WTC11 (cell line): ENCODE results near the gene DYRK1A. TPM values are rescaled to one million over a fixed set of nuclear protein-coding genes. Genes with fewer than 3 reads are reported as not detected.

ENCODE experiments used
- ATAC-seq: fragments of 200-7000 bp; cut with Tn5 transposase; 2 replicates; pipeline ENCODE4 v1.10.0; 2021; ENCODE audit warnings: mild to moderate bottlenecking, moderate library complexity
- CTCF ChIA-PET: fragments of 300-600 bp; sonication (Branson Sonifier 250); formaldehyde crosslinking; loops from one replicate; lab custom pipeline; 2021; ENCODE audit warnings: antibody characterized with exemption; lab: Charles Lee
- POLR2A ChIA-PET: fragments of 350-600 bp; sonication (Branson Sonifier 250); formaldehyde crosslinking; loops from one replicate; lab custom pipeline; 2021; ENCODE audit warnings: antibody characterized with exemption; lab: Charles Lee
- DNase-seq: peaks from one replicate; pipeline ENCODE4 v3.0.0; 2021; ENCODE audit warnings: low spot score
- H3K27ac Mint-ChIP-seq: 2 replicates; pipeline ENCODE4 v1.8.0; 2021; ENCODE audit warnings: mixed read lengths
- H3K27me3 Mint-ChIP-seq: 2 replicates; pipeline ENCODE4 v1.8.0; 2021; ENCODE audit warnings: low read depth, mild to moderate bottlenecking, moderate library complexity, mixed read lengths
- H3K36me3 Mint-ChIP-seq: 2 replicates; pipeline ENCODE4 v1.8.0; 2021; ENCODE audit warnings: mixed read lengths
- H3K4me1 Mint-ChIP-seq: 2 replicates; pipeline ENCODE4 v1.8.0; 2022; ENCODE audit warnings: mixed read lengths
- H3K4me3 Mint-ChIP-seq: 2 replicates; pipeline ENCODE4 v1.8.0; 2021; ENCODE audit warnings: mild to moderate bottlenecking, moderate library complexity, mixed read lengths
- H3K9me3 Mint-ChIP-seq: 2 replicates; pipeline ENCODE4 v1.8.0; 2021; ENCODE audit warnings: mixed read lengths
- KAT7 ChIP-seq: sonication (generic); formaldehyde crosslinking; IDR thresholded peaks from 2 replicates; pipeline ENCODE4 v1.8.1; 2023; ENCODE audit warnings: missing genetic modification reagents, mild to moderate bottlenecking, borderline replicate concordance
- NFE2L1 ChIP-seq: sonication (generic); formaldehyde crosslinking; IDR thresholded peaks from 2 replicates; pipeline ENCODE4 v1.8.1; 2023; ENCODE audit warnings: missing genetic modification reagents
- NR1H2 ChIP-seq: sonication (generic); formaldehyde crosslinking; IDR thresholded peaks from 2 replicates; pipeline ENCODE4 v1.9.0; 2021; ENCODE audit warnings: mild to moderate bottlenecking, moderate library complexity, missing genetic modification reagents
- NR2C2 ChIP-seq: sonication (generic); formaldehyde crosslinking; IDR thresholded peaks from 2 replicates; pipeline ENCODE4 v1.8.0; 2022; ENCODE audit warnings: mild to moderate bottlenecking, missing genetic modification reagents
- NR3C1 ChIP-seq: sonication (generic); formaldehyde crosslinking; conservative IDR thresholded peaks from 2 replicates; pipeline ENCODE4 v1.8.1; 2023; ENCODE audit warnings: low read depth, mild to moderate bottlenecking, missing genetic modification reagents
- RELA ChIP-seq: sonication (generic); formaldehyde crosslinking; IDR thresholded peaks from 2 replicates; pipeline ENCODE4 v1.8.1; 2022; ENCODE audit warnings: missing genetic modification reagents, mild to moderate bottlenecking, borderline replicate concordance
- SMAD3 ChIP-seq: sonication (generic); formaldehyde crosslinking; IDR thresholded peaks from 2 replicates; pipeline ENCODE4 v1.8.0; 2022; ENCODE audit warnings: missing genetic modification reagents, mild to moderate bottlenecking, borderline replicate concordance
- TP53 ChIP-seq: sonication (generic); formaldehyde crosslinking; IDR thresholded peaks from 2 replicates; pipeline ENCODE4 v1.8.1; 2023; ENCODE audit warnings: mild to moderate bottlenecking, missing genetic modification reagents
- ZNF263 ChIP-seq: sonication (generic); formaldehyde crosslinking; IDR thresholded peaks from 2 replicates; pipeline ENCODE4 v1.8.1; 2022; ENCODE audit warnings: low read depth, mild to moderate bottlenecking, moderate library complexity, missing genetic modification reagents
- ZNF396 ChIP-seq: fragments of 250-450 bp; sonication (Bioruptor Pico); IDR thresholded peaks from 2 replicates; pipeline ENCODE4 v1.8.0; 2021; ENCODE audit warnings: mild to moderate bottlenecking, moderate library complexity, borderline replicate concordance
- ZNF416 ChIP-seq: fragments of 250-450 bp; sonication (Bioruptor Pico); IDR thresholded peaks from 2 replicates; pipeline ENCODE4 v1.9.0; 2021; ENCODE audit warnings: mild to moderate bottlenecking, inconsistent platforms
- total RNA-seq: library from RNA; stranded (reverse); gene quantifications from 3 replicates; pipeline ENCODE4 v1.2.3, GENCODE V29; 2021
- TF ChIP-seq, protein P1 (sequence below): fragments of 250-450 bp; sonication (Bioruptor Pico); IDR thresholded peaks from 2 replicates; pipeline ENCODE4 v1.9.0; 2021; ENCODE audit warnings: mild to moderate bottlenecking
- TF ChIP-seq, protein P2 (sequence below): sonication (generic); formaldehyde crosslinking; IDR thresholded peaks from 2 replicates; pipeline ENCODE4 v1.8.0; 2023; ENCODE audit warnings: mild to moderate bottlenecking, missing genetic modification reagents
- TF ChIP-seq, protein P3 (sequence below): sonication (generic); formaldehyde crosslinking; IDR thresholded peaks from 2 replicates; pipeline ENCODE4 v1.8.0; 2022; ENCODE audit warnings: mild to moderate bottlenecking, missing genetic modification reagents
- TF ChIP-seq, protein P4 (sequence below): sonication (generic); formaldehyde crosslinking; IDR thresholded peaks from 2 replicates; pipeline ENCODE4 v1.8.0; 2022; ENCODE audit warnings: mild to moderate bottlenecking, missing genetic modification reagents
- TF ChIP-seq, protein P5 (sequence below): sonication (generic); formaldehyde crosslinking; IDR thresholded peaks from 2 replicates; pipeline ENCODE4 v1.8.1; 2022; ENCODE audit warnings: mild to moderate bottlenecking, moderate library complexity, missing genetic modification reagents
- TF ChIP-seq, protein P6 (sequence below): sonication (generic); formaldehyde crosslinking; IDR thresholded peaks from 2 replicates; pipeline ENCODE4 v1.8.0; 2023; ENCODE audit warnings: missing genetic modification reagents, mild to moderate bottlenecking, borderline replicate concordance
- TF ChIP-seq, protein P7 (sequence below): sonication (generic); formaldehyde crosslinking; IDR thresholded peaks from 2 replicates; pipeline ENCODE4 v1.8.1; 2023; ENCODE audit warnings: mild to moderate bottlenecking, missing genetic modification reagents, moderate library complexity

DYRK1A gene
- total RNA-seq, 1 experiment from 2014 or later = 56.5 TPM

DNA sequence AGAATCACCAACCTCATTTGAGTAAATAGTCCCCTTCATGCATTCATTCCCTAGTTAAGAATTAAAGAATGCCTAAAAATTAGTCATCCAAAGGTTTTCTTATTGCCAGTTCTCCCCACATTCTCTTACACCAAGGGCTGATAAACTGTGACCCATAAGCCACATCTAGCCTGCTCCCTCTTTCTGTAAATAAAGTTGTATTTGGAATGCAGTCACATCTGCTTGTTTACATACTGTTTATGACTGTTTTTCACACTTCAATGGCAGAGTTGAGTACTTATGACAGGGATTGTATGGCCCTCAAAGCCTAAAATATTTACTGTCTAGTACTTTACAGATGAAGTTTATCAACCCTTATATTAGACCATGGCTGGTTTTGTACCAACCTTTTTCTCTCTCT, 16.1 kb upstream of the DYRK1A start:
- POLR2A ChIA-PET = no interaction called here
- no peak for DNase-seq

DNA sequence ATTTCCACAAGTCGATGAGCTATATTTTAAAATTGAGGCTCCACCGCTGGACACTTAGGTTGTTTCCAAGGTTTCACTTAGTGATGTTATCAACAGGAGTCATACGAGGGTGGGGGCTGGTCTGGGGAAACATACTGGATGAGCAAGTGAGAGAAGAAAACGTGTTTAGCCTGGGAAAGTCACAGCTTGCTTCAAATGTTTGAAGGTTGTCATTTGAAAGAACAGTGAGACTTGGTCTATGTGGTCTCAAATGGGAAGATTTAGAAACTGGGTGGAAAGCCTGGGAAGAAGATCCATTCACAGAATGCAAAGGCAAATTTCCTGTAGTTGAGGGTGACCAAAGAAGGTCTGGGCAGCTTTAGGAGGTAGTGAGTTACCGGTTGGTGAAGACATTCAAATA, 9.9 kb upstream of the DYRK1A start:
- Mint-ChIP-seq H3K27ac (no peak overlapping the region), H3K36me3 (peaks cover 1% of the 10 kb centered on the region; the same call in 1 of the 2 replicates), H3K9me3 (peaks cover 2% of the 10 kb centered on the region), H3K4me1 (peaks cover 24% of the 10 kb centered on the region), H3K4me3 (no peak overlapping the region), H3K27me3 (no peaks in the 10 kb centered on the region)
- no peak for DNase-seq
- CTCF ChIA-PET = no interaction called here
- ATAC-seq = no peak
- POLR2A ChIA-PET = no interaction called here
- TF ChIP-seq, protein P1, sequence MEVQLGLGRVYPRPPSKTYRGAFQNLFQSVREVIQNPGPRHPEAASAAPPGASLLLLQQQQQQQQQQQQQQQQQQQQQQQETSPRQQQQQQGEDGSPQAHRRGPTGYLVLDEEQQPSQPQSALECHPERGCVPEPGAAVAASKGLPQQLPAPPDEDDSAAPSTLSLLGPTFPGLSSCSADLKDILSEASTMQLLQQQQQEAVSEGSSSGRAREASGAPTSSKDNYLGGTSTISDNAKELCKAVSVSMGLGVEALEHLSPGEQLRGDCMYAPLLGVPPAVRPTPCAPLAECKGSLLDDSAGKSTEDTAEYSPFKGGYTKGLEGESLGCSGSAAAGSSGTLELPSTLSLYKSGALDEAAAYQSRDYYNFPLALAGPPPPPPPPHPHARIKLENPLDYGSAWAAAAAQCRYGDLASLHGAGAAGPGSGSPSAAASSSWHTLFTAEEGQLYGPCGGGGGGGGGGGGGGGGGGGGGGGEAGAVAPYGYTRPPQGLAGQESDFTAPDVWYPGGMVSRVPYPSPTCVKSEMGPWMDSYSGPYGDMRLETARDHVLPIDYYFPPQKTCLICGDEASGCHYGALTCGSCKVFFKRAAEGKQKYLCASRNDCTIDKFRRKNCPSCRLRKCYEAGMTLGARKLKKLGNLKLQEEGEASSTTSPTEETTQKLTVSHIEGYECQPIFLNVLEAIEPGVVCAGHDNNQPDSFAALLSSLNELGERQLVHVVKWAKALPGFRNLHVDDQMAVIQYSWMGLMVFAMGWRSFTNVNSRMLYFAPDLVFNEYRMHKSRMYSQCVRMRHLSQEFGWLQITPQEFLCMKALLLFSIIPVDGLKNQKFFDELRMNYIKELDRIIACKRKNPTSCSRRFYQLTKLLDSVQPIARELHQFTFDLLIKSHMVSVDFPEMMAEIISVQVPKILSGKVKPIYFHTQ (CRISPR knock-in tag) = no peak
- TF ChIP-seq NR3C1 (CRISPR knock-in tag) (no peak), ZNF416 (CRISPR knock-in tag) (no peak), NR2C2 (CRISPR knock-in tag) (no peak), NR1H2 (no peak)
- TF ChIP-seq, protein P2, sequence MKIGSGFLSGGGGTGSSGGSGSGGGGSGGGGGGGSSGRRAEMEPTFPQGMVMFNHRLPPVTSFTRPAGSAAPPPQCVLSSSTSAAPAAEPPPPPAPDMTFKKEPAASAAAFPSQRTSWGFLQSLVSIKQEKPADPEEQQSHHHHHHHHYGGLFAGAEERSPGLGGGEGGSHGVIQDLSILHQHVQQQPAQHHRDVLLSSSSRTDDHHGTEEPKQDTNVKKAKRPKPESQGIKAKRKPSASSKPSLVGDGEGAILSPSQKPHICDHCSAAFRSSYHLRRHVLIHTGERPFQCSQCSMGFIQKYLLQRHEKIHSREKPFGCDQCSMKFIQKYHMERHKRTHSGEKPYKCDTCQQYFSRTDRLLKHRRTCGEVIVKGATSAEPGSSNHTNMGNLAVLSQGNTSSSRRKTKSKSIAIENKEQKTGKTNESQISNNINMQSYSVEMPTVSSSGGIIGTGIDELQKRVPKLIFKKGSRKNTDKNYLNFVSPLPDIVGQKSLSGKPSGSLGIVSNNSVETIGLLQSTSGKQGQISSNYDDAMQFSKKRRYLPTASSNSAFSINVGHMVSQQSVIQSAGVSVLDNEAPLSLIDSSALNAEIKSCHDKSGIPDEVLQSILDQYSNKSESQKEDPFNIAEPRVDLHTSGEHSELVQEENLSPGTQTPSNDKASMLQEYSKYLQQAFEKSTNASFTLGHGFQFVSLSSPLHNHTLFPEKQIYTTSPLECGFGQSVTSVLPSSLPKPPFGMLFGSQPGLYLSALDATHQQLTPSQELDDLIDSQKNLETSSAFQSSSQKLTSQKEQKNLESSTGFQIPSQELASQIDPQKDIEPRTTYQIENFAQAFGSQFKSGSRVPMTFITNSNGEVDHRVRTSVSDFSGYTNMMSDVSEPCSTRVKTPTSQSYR (CRISPR knock-in tag) = no peak
- TF ChIP-seq, protein P3, sequence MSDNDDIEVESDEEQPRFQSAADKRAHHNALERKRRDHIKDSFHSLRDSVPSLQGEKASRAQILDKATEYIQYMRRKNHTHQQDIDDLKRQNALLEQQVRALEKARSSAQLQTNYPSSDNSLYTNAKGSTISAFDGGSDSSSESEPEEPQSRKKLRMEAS (CRISPR knock-in tag) = no peak
- TF ChIP-seq, protein P4, sequence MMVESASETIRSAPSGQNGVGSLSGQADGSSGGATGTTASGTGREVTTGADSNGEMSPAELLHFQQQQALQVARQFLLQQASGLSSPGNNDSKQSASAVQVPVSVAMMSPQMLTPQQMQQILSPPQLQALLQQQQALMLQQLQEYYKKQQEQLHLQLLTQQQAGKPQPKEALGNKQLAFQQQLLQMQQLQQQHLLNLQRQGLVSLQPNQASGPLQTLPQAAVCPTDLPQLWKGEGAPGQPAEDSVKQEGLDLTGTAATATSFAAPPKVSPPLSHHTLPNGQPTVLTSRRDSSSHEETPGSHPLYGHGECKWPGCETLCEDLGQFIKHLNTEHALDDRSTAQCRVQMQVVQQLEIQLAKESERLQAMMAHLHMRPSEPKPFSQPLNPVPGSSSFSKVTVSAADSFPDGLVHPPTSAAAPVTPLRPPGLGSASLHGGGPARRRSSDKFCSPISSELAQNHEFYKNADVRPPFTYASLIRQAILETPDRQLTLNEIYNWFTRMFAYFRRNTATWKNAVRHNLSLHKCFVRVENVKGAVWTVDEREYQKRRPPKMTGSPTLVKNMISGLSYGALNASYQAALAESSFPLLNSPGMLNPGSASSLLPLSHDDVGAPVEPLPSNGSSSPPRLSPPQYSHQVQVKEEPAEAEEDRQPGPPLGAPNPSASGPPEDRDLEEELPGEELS (CRISPR knock-in tag) = no peak

More for the DNA sequence above, 16.1 kb upstream of the DYRK1A start:
- H3K27me3 Mint-ChIP-seq = no peaks in the 10 kb centered on the region; the same call in 1 of the 2 replicates
- ATAC-seq = no peak
- no peak overlapping the region for H3K4me3 Mint-ChIP-seq
- H3K36me3 Mint-ChIP-seq = peaks cover 32% of the 10 kb centered on the region
- CTCF ChIA-PET = no interaction called here
- no peak overlapping the region for H3K27ac Mint-ChIP-seq
- peaks cover 5% of the 10 kb centered on the region for H3K4me1 Mint-ChIP-seq
- peaks cover 48% of the 10 kb centered on the region for H3K9me3 Mint-ChIP-seq
- TF ChIP-seq NFE2L1 (no peak), ZNF263 (CRISPR knock-in tag) (no peak), SMAD3 (no peak), TP53 (CRISPR knock-in tag) (no peak), ZNF396 (no peak), KAT7 (no peak), RELA (no peak)
- TF ChIP-seq, protein P4 (CRISPR knock-in tag) = no peak
- TF ChIP-seq, protein P5, sequence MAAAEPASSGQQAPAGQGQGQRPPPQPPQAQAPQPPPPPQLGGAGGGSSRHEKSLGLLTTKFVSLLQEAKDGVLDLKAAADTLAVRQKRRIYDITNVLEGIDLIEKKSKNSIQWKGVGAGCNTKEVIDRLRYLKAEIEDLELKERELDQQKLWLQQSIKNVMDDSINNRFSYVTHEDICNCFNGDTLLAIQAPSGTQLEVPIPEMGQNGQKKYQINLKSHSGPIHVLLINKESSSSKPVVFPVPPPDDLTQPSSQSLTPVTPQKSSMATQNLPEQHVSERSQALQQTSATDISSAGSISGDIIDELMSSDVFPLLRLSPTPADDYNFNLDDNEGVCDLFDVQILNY (CRISPR knock-in tag) = no peak
- TF ChIP-seq, protein P6, sequence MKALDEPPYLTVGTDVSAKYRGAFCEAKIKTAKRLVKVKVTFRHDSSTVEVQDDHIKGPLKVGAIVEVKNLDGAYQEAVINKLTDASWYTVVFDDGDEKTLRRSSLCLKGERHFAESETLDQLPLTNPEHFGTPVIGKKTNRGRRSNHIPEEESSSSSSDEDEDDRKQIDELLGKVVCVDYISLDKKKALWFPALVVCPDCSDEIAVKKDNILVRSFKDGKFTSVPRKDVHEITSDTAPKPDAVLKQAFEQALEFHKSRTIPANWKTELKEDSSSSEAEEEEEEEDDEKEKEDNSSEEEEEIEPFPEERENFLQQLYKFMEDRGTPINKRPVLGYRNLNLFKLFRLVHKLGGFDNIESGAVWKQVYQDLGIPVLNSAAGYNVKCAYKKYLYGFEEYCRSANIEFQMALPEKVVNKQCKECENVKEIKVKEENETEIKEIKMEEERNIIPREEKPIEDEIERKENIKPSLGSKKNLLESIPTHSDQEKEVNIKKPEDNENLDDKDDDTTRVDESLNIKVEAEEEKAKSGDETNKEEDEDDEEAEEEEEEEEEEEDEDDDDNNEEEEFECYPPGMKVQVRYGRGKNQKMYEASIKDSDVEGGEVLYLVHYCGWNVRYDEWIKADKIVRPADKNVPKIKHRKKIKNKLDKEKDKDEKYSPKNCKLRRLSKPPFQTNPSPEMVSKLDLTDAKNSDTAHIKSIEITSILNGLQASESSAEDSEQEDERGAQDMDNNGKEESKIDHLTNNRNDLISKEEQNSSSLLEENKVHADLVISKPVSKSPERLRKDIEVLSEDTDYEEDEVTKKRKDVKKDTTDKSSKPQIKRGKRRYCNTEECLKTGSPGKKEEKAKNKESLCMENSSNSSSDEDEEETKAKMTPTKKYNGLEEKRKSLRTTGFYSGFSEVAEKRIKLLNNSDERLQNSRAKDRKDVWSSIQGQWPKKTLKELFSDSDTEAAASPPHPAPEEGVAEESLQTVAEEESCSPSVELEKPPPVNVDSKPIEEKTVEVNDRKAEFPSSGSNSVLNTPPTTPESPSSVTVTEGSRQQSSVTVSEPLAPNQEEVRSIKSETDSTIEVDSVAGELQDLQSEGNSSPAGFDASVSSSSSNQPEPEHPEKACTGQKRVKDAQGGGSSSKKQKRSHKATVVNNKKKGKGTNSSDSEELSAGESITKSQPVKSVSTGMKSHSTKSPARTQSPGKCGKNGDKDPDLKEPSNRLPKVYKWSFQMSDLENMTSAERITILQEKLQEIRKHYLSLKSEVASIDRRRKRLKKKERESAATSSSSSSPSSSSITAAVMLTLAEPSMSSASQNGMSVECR (CRISPR knock-in tag) = no peak
- TF ChIP-seq, protein P7, sequence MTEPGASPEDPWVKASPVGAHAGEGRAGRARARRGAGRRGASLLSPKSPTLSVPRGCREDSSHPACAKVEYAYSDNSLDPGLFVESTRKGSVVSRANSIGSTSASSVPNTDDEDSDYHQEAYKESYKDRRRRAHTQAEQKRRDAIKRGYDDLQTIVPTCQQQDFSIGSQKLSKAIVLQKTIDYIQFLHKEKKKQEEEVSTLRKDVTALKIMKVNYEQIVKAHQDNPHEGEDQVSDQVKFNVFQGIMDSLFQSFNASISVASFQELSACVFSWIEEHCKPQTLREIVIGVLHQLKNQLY = no peak
